Measurements from ENCODE around the gene PYGO1. TPM values are rescaled to one million over a fixed set of nuclear protein-coding genes. Genes with fewer than 3 reads are reported as not detected.

Gene PYGO1
- total RNA-seq, 4 donors from 2014 or later, result 1.1 to 3.3 (median 2.8) TPM

GRCh38 chr15:55628369-55628730 lies 40.2 kb upstream of the PYGO1 start:
- no peak overlapping the region for H3K4me3 ChIP-seq
- DNase-seq (ENCODE audit: low spot score in 2 of 2), result no peak
- peak overlapping the region; percentile 40 for H3K27ac ChIP-seq

GRCh38 chr15:55627730-55628368 lies 39.7 kb upstream of the PYGO1 start:
- H3K4me3 ChIP-seq, result no peak overlapping the region
- H3K36me3 ChIP-seq, result no peaks in the 10 kb centered on the region
- H3K4me1 ChIP-seq, result peaks cover 6% of the 10 kb centered on the region
- H3K9me3 ChIP-seq, result no peaks in the 10 kb centered on the region
- TF ChIP-seq EP300 (IDR thresholded peaks at IDR 0.05) (no peak), POLR2AphosphoS5 (IDR thresholded peaks at IDR 0.05) (no peak), POLR2A (IDR thresholded peaks at IDR 0.05) (no peak), CTCF (IDR thresholded peaks at IDR 0.05) (no peak)
- WGBS, result 30% methylated on average over 7 of the region's 7 CpGs
- no peaks in the 10 kb centered on the region for H3K27me3 ChIP-seq
- peak overlapping the region; percentile 40 for H3K27ac ChIP-seq
- peak in 1 of 2 donors; percentile 67 for DNase-seq (ENCODE audit: low spot score in 2 of 2)

More at GRCh38 chr15:55628369-55628730, 40.2 kb upstream of the PYGO1 start:
- TF ChIP-seq POLR2A (IDR thresholded peaks at IDR 0.05) (no peak), POLR2AphosphoS5 (IDR thresholded peaks at IDR 0.05) (no peak), EP300 (IDR thresholded peaks at IDR 0.05) (no peak), CTCF (IDR thresholded peaks at IDR 0.05) (no peak)
- 87% methylated on average over 2 of the region's 2 CpGs for WGBS
- no peaks in the 10 kb centered on the region for H3K9me3 ChIP-seq
- H3K27me3 ChIP-seq, result no peaks in the 10 kb centered on the region
- H3K4me1 ChIP-seq, result peaks cover 6% of the 10 kb centered on the region
- H3K36me3 ChIP-seq, result no peaks in the 10 kb centered on the region

GRCh38 chr15:55619783-55620182 lies 31.6 kb upstream of the PYGO1 start:
- Histone ChIP-seq H3K36me3 (no peaks in the 10 kb centered on the region), H3K4me1 (no peaks in the 10 kb centered on the region), H3K27ac (no peak overlapping the region), H3K9me3 (no peaks in the 10 kb centered on the region), H3K27me3 (no peaks in the 10 kb centered on the region), H3K4me3 (no peak overlapping the region)
- WGBS, result 74% methylated on average over 6 of the region's 6 CpGs
- no peak for DNase-seq (ENCODE audit: low spot score in 2 of 2)
- no peak for TF ChIP-seq EP300 (IDR thresholded peaks at IDR 0.05)
- no peak for TF ChIP-seq POLR2A (IDR thresholded peaks at IDR 0.05)
- no peak for TF ChIP-seq CTCF (IDR thresholded peaks at IDR 0.05)
- TF ChIP-seq POLR2AphosphoS5 (IDR thresholded peaks at IDR 0.05), result no peak

GRCh38 chr15:55618387-55618786 lies 30.2 kb upstream of the PYGO1 start:
- no peak for TF ChIP-seq POLR2A (IDR thresholded peaks at IDR 0.05)
- TF ChIP-seq EP300 (IDR thresholded peaks at IDR 0.05), result no peak
- TF ChIP-seq CTCF (IDR thresholded peaks at IDR 0.05), result no peak
- TF ChIP-seq POLR2AphosphoS5 (IDR thresholded peaks at IDR 0.05), result no peak
- H3K4me1 ChIP-seq, result no peaks in the 10 kb centered on the region
- DNase-seq (ENCODE audit: low spot score in 2 of 2), result no peak
- no peak overlapping the region for H3K4me3 ChIP-seq
- no peak overlapping the region for H3K27ac ChIP-seq
- H3K36me3 ChIP-seq, result no peaks in the 10 kb centered on the region
- H3K27me3 ChIP-seq, result peaks cover 4% of the 10 kb centered on the region
- 93% methylated on average over 4 of the region's 4 CpGs for WGBS
- no peaks in the 10 kb centered on the region for H3K9me3 ChIP-seq

GRCh38 chr15:55615445-55615844 lies 27.3 kb upstream of the PYGO1 start:
- Histone ChIP-seq H3K4me1 (no peaks in the 10 kb centered on the region), H3K27me3 (peaks cover 8% of the 10 kb centered on the region), H3K9me3 (no peaks in the 10 kb centered on the region), H3K27ac (no peak overlapping the region), H3K36me3 (no peaks in the 10 kb centered on the region), H3K4me3 (no peak overlapping the region)
- WGBS, result 47% methylated on average over 1 of the region's 1 CpG
- no peak for DNase-seq (ENCODE audit: low spot score in 2 of 2)
- TF ChIP-seq POLR2A (IDR thresholded peaks at IDR 0.05), result no peak
- no peak for TF ChIP-seq EP300 (IDR thresholded peaks at IDR 0.05)
- no peak for TF ChIP-seq POLR2AphosphoS5 (IDR thresholded peaks at IDR 0.05)
- no peak for TF ChIP-seq CTCF (IDR thresholded peaks at IDR 0.05)
